Naive thymus-derived CD4-positive, alpha-beta T cell (primary cell): ENCODE measurements around the gene C11orf58. TPM values are rescaled to one million over a fixed set of nuclear protein-coding genes. Genes with fewer than 3 reads are reported as not detected.

ENCODE experiments used
- ATAC-seq: fragments of 150-1000 bp; cut with Tn5 transposase; 2 replicates; pipeline ENCODE4 v1.10.0; 2021; ENCODE audit warnings: mild to moderate bottlenecking, moderate library complexity
- CTCF ChIA-PET: fragments of 350-600 bp; sonication (Branson Sonifier 250); formaldehyde crosslinking; loops from one replicate; lab custom pipeline; 2021; ENCODE audit warnings: antibody characterized with exemption; lab: Charles Lee
- POLR2A ChIA-PET: fragments of 350-600 bp; sonication (Branson Sonifier 250); formaldehyde crosslinking; loops from one replicate; lab custom pipeline; 2021; ENCODE audit warnings: antibody characterized with exemption, inconsistent platforms; lab: Charles Lee
- DNase-seq, 9 donors: peaks; one replicate each; pipeline versions ENCODE4 v3.0.0 to v3.0.0-alpha.2; 2020 to 2022; ENCODE audit warnings: mixed read lengths in 1 of 9
- H3K27ac ChIP-seq: one replicate; pipeline ENCODE4 v1.7.0; 2013; ENCODE audit warnings: mild to moderate bottlenecking, low read depth, low read length, moderate library complexity
- H3K27me3 ChIP-seq, 2 donors: one replicate each; pipeline ENCODE4 v1.7.0; 2013; ENCODE audit warnings: low read length in 2 of 2, mild to moderate bottlenecking in 2 of 2, moderate library complexity in 2 of 2; ENCODE audit not compliant: control insufficient read depth in 2 of 2, insufficient read depth in 2 of 2
- H3K36me3 ChIP-seq, 3 experiments: 1 replicate in 2 of 3; 2 replicates in 1 of 3; pipeline ENCODE4 v1.7.0; 2013; ENCODE audit warnings: low read length in 3 of 3, mild to moderate bottlenecking in 3 of 3, moderate library complexity in 1 of 3; ENCODE audit not compliant: insufficient read depth in 3 of 3, control insufficient read depth in 2 of 3
- H3K4me1 ChIP-seq, 2 donors: one replicate each; pipeline ENCODE4 v1.7.0; 2013; ENCODE audit warnings: low read length in 2 of 2, mild to moderate bottlenecking in 2 of 2, moderate library complexity in 1 of 2; ENCODE audit not compliant: control insufficient read depth in 2 of 2, insufficient read depth in 2 of 2
- H3K4me3 ChIP-seq: 2 replicates; pipeline ENCODE4 v1.7.0; 2013; ENCODE audit warnings: mild to moderate bottlenecking, low read length
- H3K9me3 ChIP-seq, 3 experiments: 1 replicate in 2 of 3; 2 replicates in 1 of 3; pipeline ENCODE4 v1.7.0; 2013; ENCODE audit warnings: low read length in 3 of 3; ENCODE audit not compliant: control insufficient read depth in 2 of 3
- H3K27ac Mint-ChIP-seq, 9 donors: one replicate each; pipeline ENCODE4 v1.8.0; 2020 to 2022; ENCODE audit warnings: mixed read lengths in 9 of 9, mild to moderate bottlenecking in 8 of 9, moderate library complexity in 5 of 9, inconsistent platforms in 2 of 9
- H3K27me3 Mint-ChIP-seq, 5 donors: one replicate each; pipeline ENCODE4 v1.8.0; 2021 to 2022; ENCODE audit warnings: mixed read lengths in 5 of 5, mild to moderate bottlenecking in 1 of 5
- H3K36me3 Mint-ChIP-seq, 5 donors: one replicate each; pipeline ENCODE4 v1.8.0; 2020 to 2022; ENCODE audit warnings: mixed read lengths in 5 of 5, mild to moderate bottlenecking in 3 of 5, inconsistent platforms in 1 of 5
- H3K4me1 Mint-ChIP-seq, 7 donors: one replicate each; pipeline ENCODE4 v1.8.0; 2020 to 2022; ENCODE audit warnings: mixed read lengths in 7 of 7, mild to moderate bottlenecking in 3 of 7, inconsistent platforms in 1 of 7
- H3K4me3 Mint-ChIP-seq, 10 donors: one replicate each; pipeline ENCODE4 v1.8.0; 2020 to 2022; ENCODE audit warnings: mild to moderate bottlenecking in 10 of 10, mixed read lengths in 10 of 10, moderate library complexity in 6 of 10, inconsistent platforms in 2 of 10
- H3K9me3 Mint-ChIP-seq, 11 donors: one replicate each; pipeline ENCODE4 v1.8.0; 2020 to 2022; ENCODE audit warnings: mixed read lengths in 11 of 11, mild to moderate bottlenecking in 4 of 11, inconsistent platforms in 1 of 11, moderate library complexity in 1 of 11
- intact Hi-C, 2 donors: fragments of 100-400 bp; cut with micrococcal nuclease; formaldehyde crosslinking; loops; one replicate each; pipeline ENCODE4 v1.15.1; 2023
- polyA plus RNA-seq, 2 donors: library from polyadenylated mRNA; unstranded; fragments of 300-500 nt; fragmentation: Illumina TruSeq; gene quantifications; one replicate each; pipeline ENCODE4 v1.2.3, GENCODE V29; 2021
- total RNA-seq, 6 experiments: library from RNA in 5 of 6; stranded (reverse) in 5 of 6; gene quantifications; 1 replicate in 5 of 6; 2 replicates in 1 of 6; pipeline ENCODE4 v1.2.3 and lab custom pipeline; 2021 to 2026

C11orf58 gene
- total and polyA plus RNA-seq, 7 experiments from 2014 or later: 116 to 260 (median 165) TPM

GRCh38 chr11:16778286-16778685 lies 39.8 kb downstream of the C11orf58 start:
- Histone ChIP-seq H3K27ac (no peak overlapping the region), H3K9me3 (no peaks in the 10 kb centered on the region), H3K27me3 (no peaks in the 10 kb centered on the region), H3K4me1 (no peaks in the 10 kb centered on the region), H3K4me3 (no peak overlapping the region), H3K36me3 (no peaks in the 10 kb centered on the region)
- intact Hi-C loops: no loop called here
- H3K9me3 Mint-ChIP-seq: no peaks in the 10 kb centered on the region
- ChIA-PET CTCF (no interaction called here), POLR2A (no interaction called here)
- H3K4me3 Mint-ChIP-seq: no peak overlapping the region
- ATAC-seq: no peak
- no peak for DNase-seq
- no peaks in the 10 kb centered on the region for H3K27me3 Mint-ChIP-seq
- H3K27ac Mint-ChIP-seq: no peak overlapping the region
- H3K36me3 Mint-ChIP-seq: no peaks in the 10 kb centered on the region
- peaks cover 0 to 4% (median 0%) of the 10 kb centered on the region in 7 donors for H3K4me1 Mint-ChIP-seq

GRCh38 chr11:16778876-16779275 lies 40.4 kb downstream of the C11orf58 start:
- intact Hi-C loops: no loop called here
- POLR2A ChIA-PET: no interaction called here
- CTCF ChIA-PET: no interaction called here

GRCh38 chr11:16779436-16779835 lies 41.0 kb downstream of the C11orf58 start:
- Mint-ChIP-seq H3K4me1 (peaks cover 0 to 4% (median 0%) of the 10 kb centered on the region in 7 donors), H3K36me3 (no peaks in the 10 kb centered on the region), H3K27ac (no peak overlapping the region), H3K4me3 (no peak overlapping the region), H3K9me3 (no peaks in the 10 kb centered on the region), H3K27me3 (no peaks in the 10 kb centered on the region)
- Histone ChIP-seq H3K4me1 (no peaks in the 10 kb centered on the region), H3K27ac (no peak overlapping the region), H3K27me3 (no peaks in the 10 kb centered on the region), H3K9me3 (no peaks in the 10 kb centered on the region), H3K4me3 (no peak overlapping the region), H3K36me3 (no peaks in the 10 kb centered on the region)
- intact Hi-C loops: no loop called here
- ChIA-PET CTCF (no interaction called here), POLR2A (no interaction called here)
- peak; percentile 83 for ATAC-seq
- DNase-seq: no peak

More at GRCh38 chr11:16778876-16779275, 40.4 kb downstream of the C11orf58 start:
- no peak overlapping the region for H3K4me3 ChIP-seq
- ATAC-seq: no peak
- no peak for DNase-seq
- Mint-ChIP-seq H3K4me1 (peaks cover 0 to 4% (median 0%) of the 10 kb centered on the region in 7 donors), H3K27me3 (no peaks in the 10 kb centered on the region), H3K4me3 (no peak overlapping the region), H3K36me3 (no peaks in the 10 kb centered on the region), H3K9me3 (no peaks in the 10 kb centered on the region), H3K27ac (no peak overlapping the region)
- H3K36me3 ChIP-seq: no peaks in the 10 kb centered on the region
- H3K27ac ChIP-seq: no peak overlapping the region
- H3K9me3 ChIP-seq: no peaks in the 10 kb centered on the region
- H3K27me3 ChIP-seq: no peaks in the 10 kb centered on the region
- no peaks in the 10 kb centered on the region for H3K4me1 ChIP-seq

- POLR2A ChIA-PET: no interaction called here
- intact Hi-C loops: loop anchor here in 1 of 2 donors (10.0 kb wide), 1 partner anchor 155 kb away; no protein-coding TSS in a partner anchor
These were observed 41.7 kb downstream of the C11orf58 start for GRCh38 chr11:16780146-16780545.

GRCh38 chr11:16780698-16781550 lies 42.5 kb downstream of the C11orf58 start:
- H3K27me3 ChIP-seq: no peaks in the 10 kb centered on the region
- no peaks in the 10 kb centered on the region for H3K9me3 Mint-ChIP-seq
- H3K36me3 Mint-ChIP-seq: no peaks in the 10 kb centered on the region
- H3K4me3 ChIP-seq: no peak overlapping the region
- H3K36me3 ChIP-seq: no peaks in the 10 kb centered on the region
- peaks cover 0 to 4% (median 0%) of the 10 kb centered on the region in 7 donors for H3K4me1 Mint-ChIP-seq
- no peak for ATAC-seq
- no peak overlapping the region for H3K4me3 Mint-ChIP-seq
- intact Hi-C loops: loop anchor here in 1 of 2 donors (10.0 kb wide), 1 partner anchor 154 kb away; no protein-coding TSS in a partner anchor
- no peak for DNase-seq
- CTCF ChIA-PET: no interaction called here
- no peaks in the 10 kb centered on the region for H3K4me1 ChIP-seq
- POLR2A ChIA-PET: no interaction called here
- no peak overlapping the region for H3K27ac Mint-ChIP-seq
- no peaks in the 10 kb centered on the region for H3K27me3 Mint-ChIP-seq
- H3K9me3 ChIP-seq: no peaks in the 10 kb centered on the region
- no peak overlapping the region for H3K27ac ChIP-seq

More at GRCh38 chr11:16780146-16780545, 41.7 kb downstream of the C11orf58 start:
- Histone ChIP-seq H3K27ac (no peak overlapping the region), H3K27me3 (no peaks in the 10 kb centered on the region), H3K9me3 (no peaks in the 10 kb centered on the region), H3K4me1 (no peaks in the 10 kb centered on the region), H3K36me3 (no peaks in the 10 kb centered on the region), H3K4me3 (no peak overlapping the region)
- Mint-ChIP-seq H3K4me3 (no peak overlapping the region), H3K4me1 (peaks cover 0 to 4% (median 0%) of the 10 kb centered on the region in 7 donors), H3K36me3 (no peaks in the 10 kb centered on the region), H3K9me3 (no peaks in the 10 kb centered on the region), H3K27me3 (no peaks in the 10 kb centered on the region), H3K27ac (no peak overlapping the region)
- DNase-seq (no peak), ATAC-seq (no peak)
- CTCF ChIA-PET: no interaction called here

GRCh38 chr11:16781936-16782919 lies 43.8 kb downstream of the C11orf58 start:
- intact Hi-C loops: loop anchor here in 1 of 2 donors (10.0 kb wide), 1 partner anchor 153 kb away; no protein-coding TSS in a partner anchor
- DNase-seq (no peak), ATAC-seq (no peak)
- H3K4me1 ChIP-seq: no peaks in the 10 kb centered on the region
- peaks cover 0 to 4% (median 0%) of the 10 kb centered on the region in 7 donors for H3K4me1 Mint-ChIP-seq
- no peaks in the 10 kb centered on the region for H3K27me3 Mint-ChIP-seq
- H3K36me3 ChIP-seq: no peaks in the 10 kb centered on the region
- ChIA-PET CTCF (no interaction called here), POLR2A (no interaction called here)
- H3K27ac Mint-ChIP-seq: no peak overlapping the region
- H3K4me3 ChIP-seq: no peak overlapping the region
- no peaks in the 10 kb centered on the region for H3K9me3 ChIP-seq
- H3K9me3 Mint-ChIP-seq: no peaks in the 10 kb centered on the region
- no peak overlapping the region for H3K4me3 Mint-ChIP-seq
- no peaks in the 10 kb centered on the region for H3K36me3 Mint-ChIP-seq
- no peaks in the 10 kb centered on the region for H3K27me3 ChIP-seq
- no peak overlapping the region for H3K27ac ChIP-seq
